Endodermal cell (in vitro differentiated cells): ENCODE measurements around the gene ING2. TPM values are rescaled to one million over a fixed set of nuclear protein-coding genes. Genes with fewer than 3 reads are reported as not detected.

Experiments
- DNase-seq: peaks from one replicate; pipeline ENCODE4 v3.0.0-alpha.2; 2017
- H3K27ac ChIP-seq: 2 replicates; pipeline ENCODE4 v1.5.1; 2013; ENCODE audit warnings: mild to moderate bottlenecking, low read depth, low read length, moderate library complexity
- H3K27me3 ChIP-seq: 2 replicates; pipeline ENCODE4 v1.6.1; 2013; ENCODE audit warnings: mild to moderate bottlenecking, low read length, moderate library complexity; ENCODE audit not compliant: insufficient read depth, control insufficient read depth, poor library complexity, severe bottlenecking
- H3K36me3 ChIP-seq: 2 replicates; pipeline ENCODE4 v1.7.0; 2013; ENCODE audit warnings: mild to moderate bottlenecking, low read length, moderate library complexity; ENCODE audit not compliant: control insufficient read depth, insufficient read depth
- H3K4me1 ChIP-seq: one replicate; pipeline ENCODE4 v1.7.0; 2013; ENCODE audit warnings: low read length; ENCODE audit not compliant: control insufficient read depth, insufficient read depth
- H3K4me3 ChIP-seq: 2 replicates; pipeline ENCODE4 v1.5.1; 2013; ENCODE audit warnings: mild to moderate bottlenecking, low read length, moderate library complexity
- H3K9ac ChIP-seq: 2 replicates; pipeline ENCODE4 v1.6.1; 2013; ENCODE audit warnings: mild to moderate bottlenecking, low read length, moderate library complexity; ENCODE audit not compliant: poor library complexity, severe bottlenecking; ENCODE audit errors: extremely low read depth
- H3K9me3 ChIP-seq: 2 replicates; pipeline ENCODE4 v1.6.1; 2013; ENCODE audit warnings: mild to moderate bottlenecking, low read length, moderate library complexity; ENCODE audit not compliant: control insufficient read depth
- H3K27ac Mint-ChIP-seq: 2 replicates; pipeline ENCODE4 v1.8.0; 2020; ENCODE audit warnings: mixed read lengths
- H3K27me3 Mint-ChIP-seq: 2 replicates; pipeline ENCODE4 v1.8.0; 2021; ENCODE audit warnings: mild to moderate bottlenecking, mixed read lengths; ENCODE audit not compliant: insufficient read depth
- H3K36me3 Mint-ChIP-seq: 2 replicates; pipeline ENCODE4 v1.8.0; 2020; ENCODE audit warnings: low read depth, mixed read lengths
- H3K4me1 Mint-ChIP-seq: 2 replicates; pipeline ENCODE4 v1.8.0; 2020; ENCODE audit warnings: mixed read lengths
- H3K4me3 Mint-ChIP-seq: 2 replicates; pipeline ENCODE4 v1.8.0; 2020; ENCODE audit warnings: mild to moderate bottlenecking, moderate library complexity, mixed read lengths
- H3K9me3 Mint-ChIP-seq: 2 replicates; pipeline ENCODE4 v1.8.0; 2020; ENCODE audit warnings: mild to moderate bottlenecking, mixed read lengths
- CTCF ChIP-seq: fragments of 200-600 bp; sonication (generic); conservative IDR thresholded peaks from 2 replicates; pipeline ENCODE4 v1.5.0; 2021; ENCODE audit warnings: antibody characterized with exemption, mild to moderate bottlenecking
- WGBS, 2 experiments: methylation state at CpG; one replicate each; pipeline versions ENCODE4 v1.1.5 to v1.1.7; 2013; ENCODE audit warnings: missing lambda C conversion rate in 2 of 2, mixed read lengths in 1 of 2; ENCODE audit not compliant: insufficient coverage in 1 of 2, insufficient read length in 1 of 2; 5-methylcytosine and 5-hydroxymethylcytosine counted together
- total RNA-seq, 2 donors: library from RNA; stranded (reverse); fragmentation: NEBNext Ultra II Directional in 1 of 2; extraction: Animal tissue kit (Norgen Biotek cat#: 25700) in 1 of 2; gene quantifications; 2 replicates in 1 of 2; 3 replicates in 1 of 2; pipeline ENCODE4 v1.2.1, GENCODE V29; 2021

ING2 gene
- total RNA-seq, 2 donors from 2014 or later, result 16.9 to 19.8 TPM

DNA sequence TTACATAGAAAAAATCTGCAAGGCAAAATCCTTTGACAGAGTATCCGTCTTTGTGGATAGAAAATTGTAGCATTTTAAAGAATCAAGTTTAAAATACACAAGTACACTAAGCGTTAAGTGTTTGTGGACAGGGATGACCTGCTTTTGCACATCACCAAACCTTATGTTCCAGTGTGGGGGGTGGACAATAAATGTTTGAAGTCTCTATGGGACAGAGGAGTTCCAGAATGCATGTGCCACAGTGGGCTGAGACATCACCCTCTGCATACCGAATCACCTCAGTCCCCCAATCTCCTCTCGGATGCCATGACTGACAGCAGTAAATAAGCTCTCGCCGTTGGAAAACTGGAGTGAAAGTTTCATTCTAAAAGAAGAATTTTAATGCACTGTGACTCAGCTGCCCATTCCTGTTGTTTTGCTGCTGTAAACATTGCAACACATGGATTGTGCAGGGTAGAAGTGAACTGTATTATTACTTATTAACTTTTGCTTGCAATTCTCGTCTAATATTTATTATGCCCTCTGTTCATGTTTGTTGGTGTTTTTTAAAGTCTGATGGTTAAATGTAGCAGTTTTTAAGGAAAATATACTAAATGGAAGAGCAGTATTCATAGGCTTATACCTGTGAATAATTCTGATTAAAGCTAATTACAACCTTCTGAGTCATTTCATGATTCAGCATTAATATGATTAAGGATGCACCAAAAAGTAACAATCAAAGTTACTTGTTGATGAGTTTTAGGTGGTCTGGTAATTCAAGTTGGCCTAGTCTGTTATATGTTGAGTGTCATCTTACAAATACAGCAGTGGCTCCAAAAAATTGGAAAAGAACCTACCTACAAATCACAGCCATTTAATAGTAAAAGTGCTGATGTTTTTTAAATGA is 36.4 kb upstream of the ING2 start:
- Mint-ChIP-seq H3K9me3 (peaks cover 32% of the 10 kb centered on the region), H3K36me3 (peaks cover 26% of the 10 kb centered on the region), H3K4me1 (peaks cover 18% of the 10 kb centered on the region), H3K4me3 (no peak overlapping the region), H3K27me3 (no peaks in the 10 kb centered on the region), H3K27ac (no peak overlapping the region)
- no peaks in the 10 kb centered on the region for H3K36me3 ChIP-seq
- no peaks in the 10 kb centered on the region for H3K4me1 ChIP-seq
- peaks cover 16% of the 10 kb centered on the region for H3K9me3 ChIP-seq
- TF ChIP-seq CTCF, result no peak
- DNase-seq, result no peak
- WGBS, 2 experiments, result 79 to 83% methylated on average over 3 to 7 of the region's 7 CpGs
- H3K9ac ChIP-seq, result no peak overlapping the region
- H3K4me3 ChIP-seq, result no peak overlapping the region
- no peak overlapping the region for H3K27ac ChIP-seq
- no peaks in the 10 kb centered on the region for H3K27me3 ChIP-seq

- 83 to 100% methylated on average over 1 of the region's 1 CpG for WGBS, 2 experiments
Observed at GRCh38 chr4:183469285-183469684, 35.6 kb upstream of the ING2 start.

GRCh38 chr4:183469936-183470335 is 34.9 kb upstream of the ING2 start:
- 100% methylated on average over 2 of the region's 2 CpGs for WGBS, 2 experiments
- H3K4me1 Mint-ChIP-seq, result peaks cover 18% of the 10 kb centered on the region
- Histone ChIP-seq H3K9me3 (peaks cover 8% of the 10 kb centered on the region), H3K27ac (no peak overlapping the region), H3K9ac (no peak overlapping the region), H3K27me3 (no peaks in the 10 kb centered on the region), H3K36me3 (no peaks in the 10 kb centered on the region), H3K4me1 (no peaks in the 10 kb centered on the region), H3K4me3 (no peak overlapping the region)
- no peak overlapping the region for H3K27ac Mint-ChIP-seq
- H3K27me3 Mint-ChIP-seq, result no peaks in the 10 kb centered on the region
- no peak for TF ChIP-seq CTCF
- H3K9me3 Mint-ChIP-seq, result peaks cover 19% of the 10 kb centered on the region
- H3K36me3 Mint-ChIP-seq, result peaks cover 14% of the 10 kb centered on the region
- H3K4me3 Mint-ChIP-seq, result no peak overlapping the region
- DNase-seq, result no peak

More at GRCh38 chr4:183469285-183469684, 35.6 kb upstream of the ING2 start:
- peaks cover 9% of the 10 kb centered on the region for H3K9me3 ChIP-seq
- Mint-ChIP-seq H3K4me1 (peaks cover 18% of the 10 kb centered on the region), H3K4me3 (no peak overlapping the region), H3K36me3 (peaks cover 18% of the 10 kb centered on the region), H3K27ac (no peak overlapping the region), H3K27me3 (no peaks in the 10 kb centered on the region), H3K9me3 (peaks cover 23% of the 10 kb centered on the region)
- H3K4me3 ChIP-seq, result peak overlapping the region; percentile 1
- no peaks in the 10 kb centered on the region for H3K4me1 ChIP-seq
- no peaks in the 10 kb centered on the region for H3K27me3 ChIP-seq
- no peaks in the 10 kb centered on the region for H3K36me3 ChIP-seq
- H3K9ac ChIP-seq, result no peak overlapping the region
- no peak for TF ChIP-seq CTCF
- no peak overlapping the region for H3K27ac ChIP-seq
- DNase-seq, result no peak
